Measurements from ENCODE around the gene TNNI3K. TPM values are rescaled to one million over a fixed set of nuclear protein-coding genes. Genes with fewer than 3 reads are reported as not detected.

TNNI3K gene
- polyA plus RNA-seq, 12 donors: 0.62 to 19.9 (median 1.3) TPM; not detected in 1

DNA sequence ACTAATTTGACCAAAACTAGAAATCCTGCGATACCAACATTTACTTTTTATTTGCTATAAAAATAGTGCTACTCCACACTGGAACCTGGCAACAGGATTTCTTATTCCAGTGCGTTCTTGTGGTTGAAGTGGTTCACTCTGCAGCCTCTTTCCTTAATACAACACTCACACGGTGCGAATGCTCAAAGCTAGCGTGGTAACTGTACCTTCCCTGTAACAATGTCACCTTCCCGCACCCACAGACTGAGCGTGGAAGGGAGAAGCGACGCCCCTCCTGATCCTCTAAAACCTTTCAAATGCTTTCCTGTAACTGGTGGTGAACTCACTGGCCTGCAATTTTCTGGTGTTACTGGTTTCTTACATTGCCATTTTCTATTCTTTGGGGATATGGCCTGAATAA is 145.1 kb downstream of the TNNI3K start:
- DNase-seq: no peak

DNA sequence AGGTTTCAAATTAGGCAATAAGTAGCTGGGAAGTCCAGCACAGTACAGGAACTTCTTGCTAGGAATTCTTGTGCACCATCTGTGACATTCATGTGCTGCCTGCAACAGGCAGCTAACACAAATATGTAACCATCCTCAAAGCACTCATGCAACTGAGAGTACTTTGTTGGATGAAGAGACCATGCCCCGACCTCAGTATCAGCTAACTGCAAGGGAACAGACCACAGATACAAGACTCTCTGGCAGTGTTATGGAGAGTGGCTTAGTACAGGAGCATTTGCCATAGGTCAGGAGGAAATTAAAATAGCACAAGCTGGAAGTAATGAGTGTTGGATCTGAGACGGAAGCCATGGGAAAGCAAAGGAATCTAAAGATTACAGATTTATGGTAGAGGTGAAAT is 153.7 kb downstream of the TNNI3K start:
- no peak for DNase-seq

DNA sequence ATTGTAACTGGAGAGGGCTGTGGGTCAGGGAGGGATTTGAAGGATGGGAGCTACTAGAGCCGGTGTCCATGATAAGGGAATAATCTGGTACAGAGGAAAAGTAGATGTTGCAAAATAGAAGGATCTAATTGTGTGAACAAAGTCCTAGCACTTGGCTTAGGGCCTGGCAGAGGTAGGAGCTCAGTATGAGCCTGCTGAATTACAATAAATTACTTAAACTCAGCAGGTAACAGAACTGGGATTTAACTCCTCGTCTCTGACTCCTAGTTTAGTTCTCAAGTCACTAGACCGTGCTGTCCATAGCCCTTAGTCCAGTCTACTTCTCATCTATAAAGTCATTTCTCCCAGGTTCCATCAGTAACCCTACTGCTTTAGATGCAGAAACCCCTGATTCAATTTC is 157.0 kb downstream of the TNNI3K start:
- no peak for DNase-seq

DNA sequence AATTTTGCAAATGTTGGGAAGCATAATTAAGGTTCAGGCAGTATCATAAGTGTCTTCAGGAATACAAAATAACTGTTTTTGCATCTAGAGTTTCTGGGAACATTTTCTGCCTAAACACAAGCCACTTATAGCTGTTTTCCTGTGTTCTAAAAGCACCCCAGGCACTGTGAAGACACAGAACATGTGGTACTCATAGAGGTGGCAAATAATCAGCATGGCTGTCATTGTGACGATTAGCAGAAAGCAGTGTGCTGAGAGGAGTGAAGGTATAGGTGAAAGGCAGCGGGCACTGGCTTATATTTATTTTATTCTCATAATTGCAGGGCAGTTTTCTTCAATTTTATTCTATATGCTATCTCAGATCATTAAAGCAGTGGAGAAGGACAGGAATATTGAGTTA is 157.7 kb downstream of the TNNI3K start:
- no peak for DNase-seq

DNA sequence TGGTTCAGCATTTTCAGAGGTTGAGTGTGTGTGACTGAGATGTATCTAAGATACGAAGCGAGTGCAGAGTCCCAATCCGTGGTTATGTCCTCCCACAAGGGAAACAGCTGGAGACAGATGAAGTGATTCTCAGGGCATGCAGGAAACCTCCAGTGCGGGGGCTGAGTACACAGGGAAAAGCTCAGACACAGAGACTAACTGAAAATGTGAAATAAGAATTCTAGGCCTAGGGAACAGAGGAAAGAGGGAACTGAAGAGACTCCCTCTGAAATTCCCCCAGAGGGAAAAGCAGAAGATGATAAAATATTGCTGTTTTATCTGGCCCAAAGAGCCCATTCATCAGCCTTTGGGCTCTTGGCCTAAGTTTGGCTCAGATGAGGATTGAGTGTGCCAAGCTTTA is 160.4 kb downstream of the TNNI3K start:
- no peak for DNase-seq

DNA sequence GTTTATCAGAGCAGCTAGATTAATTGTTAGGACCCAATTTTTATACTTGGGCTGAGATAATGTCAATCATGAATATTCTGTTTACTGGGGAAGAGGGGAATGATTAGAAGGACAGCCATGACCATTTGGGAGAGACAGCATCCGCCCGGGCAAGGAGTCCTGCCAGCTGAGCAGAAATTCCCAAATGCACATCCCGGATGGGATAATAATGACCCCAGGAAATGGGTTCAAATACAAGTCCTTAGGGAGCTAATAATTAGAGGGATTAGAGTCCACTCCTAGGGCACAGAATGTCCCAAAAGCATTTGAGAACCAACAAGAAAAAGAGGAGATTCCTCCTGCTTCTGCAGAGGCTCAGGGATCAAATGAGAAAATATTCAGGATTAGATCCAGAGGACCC is 161.3 kb downstream of the TNNI3K start:
- no peak for DNase-seq

DNA sequence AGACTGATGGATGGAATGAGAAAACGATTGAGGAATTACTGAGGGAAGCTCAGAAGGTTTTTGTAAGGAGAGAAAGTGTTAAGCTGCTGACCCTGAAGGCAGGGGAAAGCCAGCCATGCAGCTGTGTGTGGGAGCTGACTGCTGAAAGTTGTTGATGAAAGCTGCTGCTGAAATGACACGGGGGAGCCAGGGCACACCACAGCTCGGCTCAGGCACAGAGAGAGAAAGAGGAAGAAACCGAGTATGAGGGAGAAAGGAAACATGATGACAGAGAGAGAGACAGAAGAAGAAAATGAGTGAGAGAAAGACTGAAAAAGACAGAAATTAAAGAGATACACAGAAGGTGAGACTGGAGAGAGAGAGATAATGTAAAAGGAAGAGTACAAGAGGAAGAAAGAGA is 161.7 kb downstream of the TNNI3K start:
- peak; percentile 22 for DNase-seq

DNA sequence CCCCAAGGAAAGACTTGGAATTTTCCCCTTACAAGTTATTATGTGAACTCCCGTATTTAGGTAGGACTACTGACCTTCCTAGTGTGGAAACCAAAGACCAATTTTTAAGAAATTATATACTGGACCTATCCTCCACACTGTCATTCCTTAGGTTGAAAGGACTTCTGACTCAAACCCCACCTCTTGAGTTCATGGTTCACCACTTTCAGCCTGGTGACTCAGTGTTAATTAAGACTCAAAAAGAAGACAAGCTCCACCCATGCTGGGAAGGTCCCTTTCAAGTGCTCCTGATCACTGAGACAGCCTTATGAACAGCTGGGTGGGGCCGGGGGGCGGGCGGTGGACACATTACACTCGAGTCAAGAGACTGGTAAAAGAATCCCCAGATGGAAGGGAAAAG is 164.1 kb downstream of the TNNI3K start:
- DNase-seq: no peak

DNA sequence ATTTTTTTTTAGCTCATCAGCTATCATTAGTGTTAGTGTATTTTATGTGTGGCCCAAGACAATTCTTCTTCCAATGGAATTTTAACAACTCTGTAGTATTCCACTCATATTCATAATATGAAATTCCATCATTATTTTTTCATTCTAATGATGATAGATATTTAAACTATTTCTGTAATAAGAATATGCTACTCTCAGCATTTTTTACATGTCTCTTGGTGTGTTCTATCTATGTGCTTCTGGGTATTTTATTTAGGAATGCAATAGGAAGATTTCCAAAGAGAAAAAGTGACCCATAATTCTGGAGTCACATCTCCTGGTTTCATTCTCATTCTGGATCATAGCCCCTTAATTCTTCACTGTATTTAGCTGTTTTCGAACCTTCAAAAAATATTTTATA is 167.7 kb downstream of the TNNI3K start:
- DNase-seq: no peak

DNA sequence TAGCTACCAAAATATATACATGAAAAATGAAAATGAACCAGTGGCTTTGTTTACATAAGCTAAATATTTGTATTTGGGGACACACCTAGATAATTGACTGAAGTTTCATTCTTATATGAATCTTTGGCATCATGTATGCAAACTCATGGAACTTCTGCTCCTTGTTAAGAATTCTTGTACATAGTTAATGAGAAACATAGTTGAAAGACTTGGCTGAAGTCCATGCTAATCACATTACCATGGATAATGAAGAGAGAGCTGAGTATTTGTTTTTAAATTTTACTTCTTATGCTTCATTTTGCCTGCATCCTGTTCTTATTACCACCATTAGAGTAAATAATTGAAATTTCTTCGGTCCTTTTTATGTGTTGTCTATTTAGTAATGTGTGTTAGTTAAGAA is 168.4 kb downstream of the TNNI3K start:
- DNase-seq: no peak

DNA sequence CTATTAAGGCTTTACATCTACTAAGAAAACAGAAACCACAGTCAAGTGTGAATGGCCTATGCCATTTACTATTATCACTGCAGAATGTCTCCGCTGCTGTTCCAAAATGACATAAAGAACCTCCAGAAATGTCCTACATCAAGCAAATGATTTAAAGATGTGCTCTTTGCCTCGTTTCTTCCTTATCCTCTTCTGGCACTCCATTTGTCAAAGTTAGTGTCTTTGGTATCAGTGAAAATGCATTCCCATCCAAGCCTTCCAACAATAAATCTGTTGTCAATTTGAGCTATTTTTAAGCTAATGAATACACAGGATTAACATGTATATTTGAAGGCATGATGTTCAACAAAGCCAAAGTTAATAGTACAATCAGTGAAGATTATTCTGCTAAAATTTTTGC is 171.6 kb downstream of the TNNI3K start:
- DNase-seq: no peak

DNA sequence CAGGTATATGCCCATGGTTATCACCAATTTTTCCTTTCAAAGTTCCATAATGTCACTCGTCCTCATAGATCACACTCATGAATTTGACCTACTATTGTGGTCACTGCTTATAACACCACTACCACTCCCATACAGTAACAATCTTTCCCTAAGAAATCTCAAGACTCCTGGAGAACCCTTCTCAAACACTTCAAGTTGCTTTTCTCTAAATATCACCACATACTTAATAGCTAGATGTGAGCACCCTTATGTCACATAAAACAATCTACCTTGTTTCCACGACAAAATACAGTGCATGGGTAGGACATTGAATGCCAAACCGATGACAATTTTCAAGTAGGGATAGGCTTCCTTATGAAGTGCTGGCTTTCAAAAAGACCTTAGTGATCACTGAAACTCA is 172.7 kb downstream of the TNNI3K start:
- DNase-seq: no peak

DNA sequence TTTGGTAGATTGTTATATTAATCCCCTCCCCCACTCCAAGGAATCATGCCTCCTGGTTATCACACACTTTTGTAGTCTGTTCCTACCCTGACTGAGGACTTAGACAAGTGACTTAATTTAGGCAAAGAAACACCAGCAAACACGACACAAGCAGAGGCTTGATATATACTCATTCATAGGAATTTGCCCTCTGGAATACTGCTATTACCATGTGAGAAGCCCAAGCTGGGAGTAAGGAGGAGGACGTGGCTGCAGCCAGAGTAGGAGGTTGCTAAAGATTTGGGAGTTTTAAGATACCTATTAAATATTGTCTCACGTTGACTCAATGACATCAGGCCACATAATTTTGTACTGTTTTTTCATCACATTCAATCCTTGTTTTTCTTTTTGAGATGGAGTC is 177.1 kb downstream of the TNNI3K start:
- no peak for DNase-seq

DNA sequence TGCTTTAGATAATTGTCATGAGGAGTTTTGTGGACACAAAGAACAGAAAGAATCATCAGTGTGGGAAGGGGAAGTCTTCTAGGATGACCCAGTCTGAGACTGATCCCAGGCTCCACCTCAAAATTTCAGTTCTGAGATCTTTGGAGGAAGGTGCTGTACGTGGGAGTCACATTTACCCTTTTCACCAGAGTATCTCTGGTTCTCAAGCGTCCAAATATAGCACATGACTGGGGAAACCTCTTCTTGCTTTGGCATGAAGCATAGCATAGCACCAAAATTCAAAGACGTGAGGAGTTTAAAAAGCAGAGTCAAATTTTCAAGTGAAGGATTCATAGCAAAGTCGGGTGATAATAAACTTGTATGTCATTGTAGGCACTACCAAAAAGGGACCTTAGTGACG is 180.7 kb downstream of the TNNI3K start:
- DNase-seq: no peak

DNA sequence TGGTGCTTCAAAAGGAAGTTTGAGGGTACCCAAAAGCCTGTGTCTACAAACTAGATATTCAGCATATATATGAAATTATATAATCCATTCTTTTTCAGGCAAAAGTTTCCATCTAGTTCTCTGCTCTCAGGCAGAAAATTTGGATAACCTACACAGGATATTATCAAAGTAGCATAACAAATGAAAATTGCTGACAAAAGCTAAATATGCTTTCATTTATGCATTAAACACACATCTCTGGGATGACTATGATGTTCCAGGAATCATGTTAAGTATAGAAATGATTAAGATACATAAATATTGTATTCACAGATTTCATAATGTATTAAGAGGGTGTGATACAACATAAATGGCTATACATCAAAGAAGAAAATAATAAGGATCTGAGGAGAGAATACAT is 184.4 kb downstream of the TNNI3K start:
- DNase-seq: no peak

DNA sequence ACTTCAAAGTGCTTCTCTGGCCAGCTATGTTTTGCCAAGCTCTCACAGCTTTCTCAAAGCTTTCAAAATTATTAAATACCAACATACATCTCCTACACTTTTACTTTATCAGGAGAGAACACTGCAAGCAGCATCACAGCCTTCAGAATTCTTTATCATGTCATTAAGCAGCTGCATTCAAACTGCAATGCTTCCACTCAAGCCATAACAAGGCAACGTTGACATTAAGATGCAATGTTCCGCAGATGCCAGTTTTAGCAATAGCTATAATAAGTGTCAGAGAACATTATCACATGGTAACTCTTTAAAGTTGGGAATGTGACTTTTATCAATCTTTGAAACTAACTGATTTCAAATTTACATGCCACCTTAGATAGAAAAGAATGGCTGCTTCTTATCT is 185.3 kb downstream of the TNNI3K start:
- DNase-seq: no peak

DNA sequence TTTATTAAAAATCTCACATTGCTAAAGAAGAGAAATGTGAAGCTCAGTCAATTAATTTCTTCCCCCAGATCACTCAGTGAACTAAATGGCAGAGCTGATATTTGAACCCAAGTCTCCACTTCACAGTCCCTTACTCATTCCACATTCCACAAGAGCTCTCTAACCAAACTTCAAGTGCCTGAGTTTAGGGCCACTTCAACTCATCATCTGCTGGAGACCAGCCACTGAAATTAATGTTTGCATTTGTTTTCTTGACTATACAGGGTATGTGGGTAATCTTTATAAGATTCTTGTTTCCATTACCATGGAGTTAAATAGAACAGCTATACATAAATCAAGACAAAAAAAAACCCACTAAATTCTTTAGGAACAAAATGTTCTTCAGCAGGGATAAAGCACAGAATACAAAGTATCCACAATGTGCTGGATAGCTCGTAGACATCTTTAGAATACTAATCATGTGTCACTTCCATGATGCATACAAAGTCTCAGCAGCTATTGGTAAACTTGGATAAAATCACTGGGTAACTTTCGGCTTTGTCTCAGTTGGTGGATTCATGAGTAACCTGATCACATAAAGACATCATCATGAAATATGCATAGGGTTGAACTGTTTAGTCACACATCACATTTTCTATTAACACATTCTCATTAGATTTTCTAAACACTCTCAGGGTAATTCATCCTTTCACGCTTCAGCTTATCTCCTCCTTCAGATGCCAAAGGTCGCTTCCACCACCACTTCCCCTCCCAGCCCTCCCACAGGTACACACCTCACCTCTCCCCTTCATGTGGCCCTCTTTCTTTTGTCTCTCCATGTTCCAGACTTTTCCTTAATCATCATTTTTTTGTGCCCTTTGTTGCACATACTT is 187.5 kb downstream of the TNNI3K start:
- no peak for DNase-seq

DNA sequence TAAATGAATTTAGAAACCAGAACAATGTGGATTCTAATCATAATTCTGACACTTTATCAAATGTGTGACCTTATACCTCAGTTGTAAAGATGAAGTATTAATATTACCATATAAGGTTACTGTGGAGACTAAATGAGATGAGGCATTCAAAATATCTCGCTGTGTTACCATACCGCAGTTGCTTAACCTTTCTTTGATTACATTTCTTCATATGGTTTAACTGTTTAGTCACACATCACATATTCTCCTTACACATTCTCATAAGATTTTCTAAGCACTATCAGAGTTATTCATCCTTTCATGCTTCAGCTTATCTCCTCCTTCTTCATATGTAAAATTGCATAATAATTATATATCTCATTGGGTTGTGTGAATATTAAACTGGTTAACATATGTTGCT is 188.3 kb downstream of the TNNI3K start:
- DNase-seq: no peak

DNA sequence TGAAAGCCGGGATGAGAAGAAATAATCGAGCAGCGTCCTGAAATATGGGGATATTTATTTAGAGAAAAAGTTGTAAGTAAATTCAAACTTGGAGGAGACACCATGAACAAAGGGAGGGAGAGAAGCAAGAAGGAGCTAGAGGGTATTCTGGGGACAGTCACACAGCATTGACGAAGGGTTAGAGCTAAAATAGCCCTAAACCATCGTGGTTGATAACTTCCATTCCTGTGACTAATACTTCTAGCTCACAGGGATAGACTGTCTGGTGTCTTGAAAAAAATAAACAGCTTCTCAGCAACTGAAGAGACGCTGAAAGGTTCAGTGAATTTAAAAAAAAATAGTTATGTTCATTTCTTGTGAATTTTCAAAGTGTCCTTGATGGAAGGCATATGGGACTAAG is 190.5 kb downstream of the TNNI3K start:
- no peak for DNase-seq

DNA sequence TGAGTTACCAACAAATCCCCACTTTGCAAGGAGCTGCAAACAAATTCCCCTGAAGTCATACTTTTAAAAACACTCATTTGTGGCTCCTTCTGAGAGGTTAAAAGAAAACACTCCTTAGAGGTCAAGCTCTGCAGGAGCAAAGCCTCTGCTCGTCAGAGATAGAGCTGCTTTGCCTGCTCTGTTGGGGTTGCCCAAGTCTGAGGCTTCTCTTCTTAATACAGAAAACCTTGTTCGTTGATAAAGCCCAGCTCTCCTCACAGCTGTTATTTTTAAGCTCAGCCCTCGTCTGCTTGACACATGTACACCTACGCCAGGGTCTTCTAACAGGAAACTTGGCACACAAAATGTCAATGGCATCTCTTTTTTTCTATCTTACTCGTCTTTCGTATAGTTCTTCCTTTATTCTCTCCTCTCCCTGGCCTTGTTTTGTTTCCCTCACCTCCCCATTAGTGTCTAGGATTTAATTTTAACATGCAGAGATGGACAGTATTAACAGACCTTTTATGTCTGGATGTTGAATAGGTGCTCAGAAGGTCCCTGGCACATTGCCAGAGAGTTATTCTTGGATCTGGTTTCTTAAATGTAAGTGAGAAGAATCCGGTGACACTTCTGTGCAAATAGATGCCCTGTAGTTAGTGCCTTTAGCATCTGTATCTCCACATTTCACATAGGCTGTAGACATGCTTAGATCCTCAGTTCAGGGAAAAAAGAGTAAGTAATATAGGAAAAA is 191.2 kb downstream of the TNNI3K start:
- DNase-seq: no peak

DNA sequence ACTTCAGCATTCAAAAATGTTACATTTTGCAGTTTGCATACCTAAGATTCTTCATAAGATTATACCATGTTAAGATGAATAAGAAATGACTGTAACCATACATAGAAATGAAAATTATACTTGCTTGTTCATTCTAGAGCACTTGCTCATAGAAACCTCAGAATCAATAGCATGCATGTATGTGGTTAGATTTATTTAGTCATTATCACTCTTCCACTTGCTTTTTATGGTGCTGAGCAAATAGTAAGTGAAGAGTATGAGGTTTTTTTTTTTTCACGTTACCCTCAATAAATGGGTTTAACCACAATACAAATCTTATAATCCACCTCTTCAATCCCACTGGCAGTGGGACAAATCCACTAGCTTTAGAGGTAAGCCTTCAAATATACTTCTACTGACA is 192.5 kb downstream of the TNNI3K start:
- DNase-seq: no peak

DNA sequence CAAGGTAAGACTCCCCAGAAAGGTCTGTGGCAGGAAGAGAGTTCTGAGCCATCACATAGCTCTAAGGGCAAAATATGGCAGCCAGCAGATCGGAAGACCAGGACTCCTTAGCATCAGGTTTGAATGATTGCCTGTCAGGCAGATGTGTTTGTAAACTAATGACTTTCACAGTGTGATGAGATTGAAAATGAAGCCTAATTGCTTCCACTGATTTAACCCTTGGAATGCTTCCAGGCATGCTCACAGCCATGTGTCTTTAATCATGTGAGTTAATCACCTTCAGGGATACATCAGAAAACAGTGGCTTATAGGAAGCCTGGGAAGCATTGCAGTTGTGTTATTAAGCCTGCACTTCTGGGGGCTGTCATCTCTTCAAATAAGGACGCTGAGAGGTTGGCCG is 194.4 kb downstream of the TNNI3K start:
- DNase-seq: no peak

DNA sequence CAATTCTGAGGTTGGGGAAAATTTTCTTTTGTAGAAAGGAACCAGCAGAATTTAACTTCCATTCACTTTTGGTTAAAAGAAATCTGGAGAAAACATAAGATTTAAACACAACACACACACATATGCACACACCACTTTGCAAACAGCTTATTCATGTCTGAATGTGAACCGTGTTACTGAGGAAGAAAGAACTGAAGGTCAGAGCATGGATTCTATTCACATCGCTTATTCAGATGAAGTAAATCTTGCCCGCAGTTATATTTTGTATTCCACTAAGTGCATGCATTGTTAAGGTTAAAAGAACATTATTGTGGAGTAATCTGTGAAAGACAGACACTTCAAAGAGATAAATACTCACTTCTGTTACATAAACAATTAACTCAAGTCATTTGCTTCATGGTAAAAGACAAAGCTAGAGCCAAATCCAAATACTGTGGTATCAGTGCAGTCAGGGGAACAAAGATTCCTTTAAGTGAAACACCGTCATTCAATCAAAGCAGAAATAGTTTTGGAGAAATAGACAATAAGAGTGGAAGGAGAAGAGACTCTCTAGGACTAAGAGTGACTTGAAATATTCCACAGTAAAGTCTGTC is 195.3 kb downstream of the TNNI3K start:
- DNase-seq: no peak

Data from muscle of arm (tissue), 12 donors.